Calu3 (cell line): ENCODE data around the gene SSBP3. TPM values are rescaled to one million over a fixed set of nuclear protein-coding genes. Genes with fewer than 3 reads are reported as not detected.

ENCODE experiments used
- BruUV-seq: library from RNA; stranded (reverse); fragments of 400-500 nt; replicated peaks from 2 replicates; lab custom pipeline; 2021; lab: Mats Ljungman, UMichigan
- CTCF ChIA-PET: fragments of 300-600 bp; sonication (Branson Sonifier 250); formaldehyde crosslinking; loops from one replicate; lab custom pipeline; 2022; ENCODE audit warnings: antibody characterized with exemption; lab: Charles Lee
- DNase-seq: peaks from one replicate; pipeline ENCODE4 v3.0.0; 2022
- H3K27ac Mint-ChIP-seq: one replicate; pipeline ENCODE4 v1.8.0; 2022; ENCODE audit warnings: mixed read lengths; ENCODE audit not compliant: unreplicated experiment
- H3K27me3 Mint-ChIP-seq: one replicate; pipeline ENCODE4 v1.8.0; 2022; ENCODE audit warnings: mixed read lengths; ENCODE audit not compliant: unreplicated experiment
- H3K36me3 Mint-ChIP-seq: one replicate; pipeline ENCODE4 v1.8.0; 2022; ENCODE audit warnings: mild to moderate bottlenecking, moderate library complexity, mixed read lengths; ENCODE audit not compliant: insufficient read depth, unreplicated experiment
- H3K4me1 Mint-ChIP-seq: one replicate; pipeline ENCODE4 v1.8.0; 2022; ENCODE audit warnings: mild to moderate bottlenecking, low read depth, mixed read lengths; ENCODE audit not compliant: unreplicated experiment
- H3K4me3 Mint-ChIP-seq: one replicate; pipeline ENCODE4 v1.8.0; 2022; ENCODE audit warnings: mild to moderate bottlenecking, low read depth, moderate library complexity, mixed read lengths; ENCODE audit not compliant: unreplicated experiment
- H3K9me3 Mint-ChIP-seq: one replicate; pipeline ENCODE4 v1.8.0; 2022; ENCODE audit warnings: low read depth, mixed read lengths; ENCODE audit not compliant: unreplicated experiment
- intact Hi-C: fragments of 100-400 bp; cut with micrococcal nuclease; formaldehyde crosslinking; loops from one replicate; pipeline ENCODE4 v1.10.0; 2022; ENCODE audit not compliant: unreplicated experiment
- total RNA-seq: library from RNA; stranded (reverse); gene quantifications from 2 replicates; pipeline ENCODE4 v1.2.3, GENCODE V29; 2022
- TF ChIP-seq, protein P1 (sequence below): fragments of 200-600 bp; IDR thresholded peaks from one replicate; pipeline ENCODE4 v1.8.0; 2022; ENCODE audit warnings: antibody characterized with exemption; ENCODE audit not compliant: unreplicated experiment

The SSBP3 gene
- total RNA-seq, 1 experiment from 2014 or later = 16.6 TPM

DNA sequence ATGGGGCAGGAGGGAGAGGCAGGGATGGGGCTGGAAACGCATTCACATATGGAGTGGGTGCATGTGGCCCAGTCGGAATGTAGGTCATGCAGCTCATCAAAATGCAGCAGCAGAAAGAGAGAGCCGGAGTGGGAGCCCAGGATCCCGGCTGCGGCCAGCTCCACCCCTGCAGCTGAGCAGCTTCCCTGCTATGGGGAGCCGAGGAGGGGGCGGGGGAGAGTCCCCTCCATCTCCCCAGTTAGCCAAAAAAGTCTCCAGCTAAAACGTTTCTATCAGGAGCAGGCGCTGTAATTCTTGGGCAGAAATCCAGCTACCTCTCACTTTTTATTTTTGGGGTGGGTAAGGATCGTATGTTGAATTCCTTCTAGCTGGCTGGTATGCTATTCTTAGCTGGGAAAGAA, 166.6 kb downstream of the SSBP3 start:
- BruUV-seq = no TSS peak
- CTCF ChIA-PET = no interaction called here
- Mint-ChIP-seq H3K27ac (no peak overlapping the region), H3K4me1 (no peaks in the 10 kb centered on the region), H3K27me3 (no peaks in the 10 kb centered on the region), H3K36me3 (no peaks in the 10 kb centered on the region), H3K4me3 (no peak overlapping the region), H3K9me3 (no peaks in the 10 kb centered on the region)
- TF ChIP-seq, protein P1, sequence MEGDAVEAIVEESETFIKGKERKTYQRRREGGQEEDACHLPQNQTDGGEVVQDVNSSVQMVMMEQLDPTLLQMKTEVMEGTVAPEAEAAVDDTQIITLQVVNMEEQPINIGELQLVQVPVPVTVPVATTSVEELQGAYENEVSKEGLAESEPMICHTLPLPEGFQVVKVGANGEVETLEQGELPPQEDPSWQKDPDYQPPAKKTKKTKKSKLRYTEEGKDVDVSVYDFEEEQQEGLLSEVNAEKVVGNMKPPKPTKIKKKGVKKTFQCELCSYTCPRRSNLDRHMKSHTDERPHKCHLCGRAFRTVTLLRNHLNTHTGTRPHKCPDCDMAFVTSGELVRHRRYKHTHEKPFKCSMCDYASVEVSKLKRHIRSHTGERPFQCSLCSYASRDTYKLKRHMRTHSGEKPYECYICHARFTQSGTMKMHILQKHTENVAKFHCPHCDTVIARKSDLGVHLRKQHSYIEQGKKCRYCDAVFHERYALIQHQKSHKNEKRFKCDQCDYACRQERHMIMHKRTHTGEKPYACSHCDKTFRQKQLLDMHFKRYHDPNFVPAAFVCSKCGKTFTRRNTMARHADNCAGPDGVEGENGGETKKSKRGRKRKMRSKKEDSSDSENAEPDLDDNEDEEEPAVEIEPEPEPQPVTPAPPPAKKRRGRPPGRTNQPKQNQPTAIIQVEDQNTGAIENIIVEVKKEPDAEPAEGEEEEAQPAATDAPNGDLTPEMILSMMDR = no peak
- no peak for DNase-seq
- intact Hi-C loops = no loop called here

DNA sequence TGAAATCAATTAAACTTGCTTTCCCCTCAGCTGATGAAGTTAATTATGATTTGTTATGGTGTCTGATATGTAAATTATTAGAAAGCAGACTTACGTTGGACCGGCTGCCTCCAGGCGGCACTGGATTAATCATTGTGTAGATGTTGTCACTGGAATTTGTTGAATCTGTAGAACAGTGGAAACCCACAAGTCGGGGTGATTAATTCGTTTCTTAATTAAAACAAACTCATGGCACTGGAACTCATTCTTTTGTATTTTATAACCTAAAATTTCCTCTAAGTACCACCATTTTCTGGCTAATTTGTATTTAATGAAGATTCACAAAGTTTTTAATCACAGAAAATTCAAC, 167.2 kb downstream of the SSBP3 start:
- CTCF ChIA-PET = no interaction called here

DNA sequence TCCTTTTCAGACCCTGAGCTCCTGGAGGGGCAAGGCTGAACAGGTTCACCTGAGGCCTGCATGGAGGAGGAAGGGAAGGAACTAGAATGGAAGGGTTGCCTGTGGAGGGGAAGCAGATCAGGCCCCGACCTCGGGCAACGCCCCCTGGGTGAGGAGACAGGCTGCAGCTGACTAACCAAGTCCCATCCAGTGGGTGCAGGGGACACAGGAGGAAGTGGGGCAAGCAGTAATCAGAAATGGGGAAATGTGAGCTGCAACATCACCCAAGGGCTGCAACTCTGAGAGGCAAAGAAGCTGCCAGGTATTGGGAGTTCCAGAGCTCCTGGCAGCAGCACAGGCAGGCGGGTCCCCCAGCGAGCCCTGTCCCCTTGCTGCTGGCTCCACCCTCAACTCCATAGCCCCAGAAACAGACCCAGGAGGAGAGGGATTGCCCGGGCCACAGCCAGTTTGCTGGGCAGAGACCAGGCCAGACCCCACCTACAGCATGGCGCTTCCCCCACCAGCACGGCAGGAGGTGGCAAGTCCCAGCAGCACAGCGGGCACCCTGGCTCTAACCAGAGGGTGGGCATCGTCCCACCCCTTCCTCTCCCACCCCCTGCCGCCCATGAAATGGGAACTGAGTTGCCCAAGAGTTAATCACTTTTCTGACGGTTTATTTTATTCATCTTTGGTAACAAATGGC, 167.7 kb downstream of the SSBP3 start:
- CTCF ChIA-PET = interaction anchor here (0.6 kb wide), 1 partner anchor 478 kb away, joined by 3 read pairs; no protein-coding TSS in a partner anchor
- no peaks in the 10 kb centered on the region for H3K4me1 Mint-ChIP-seq
- BruUV-seq = no TSS peak

More for the DNA sequence above, 167.2 kb downstream of the SSBP3 start:
- no peak for DNase-seq
- Mint-ChIP-seq H3K4me1 (no peaks in the 10 kb centered on the region), H3K27me3 (no peaks in the 10 kb centered on the region), H3K27ac (no peak overlapping the region), H3K4me3 (no peak overlapping the region), H3K9me3 (no peaks in the 10 kb centered on the region), H3K36me3 (no peaks in the 10 kb centered on the region)
- TF ChIP-seq, protein P1 = no peak
- intact Hi-C loops = no loop called here
- no TSS peak for BruUV-seq

DNA sequence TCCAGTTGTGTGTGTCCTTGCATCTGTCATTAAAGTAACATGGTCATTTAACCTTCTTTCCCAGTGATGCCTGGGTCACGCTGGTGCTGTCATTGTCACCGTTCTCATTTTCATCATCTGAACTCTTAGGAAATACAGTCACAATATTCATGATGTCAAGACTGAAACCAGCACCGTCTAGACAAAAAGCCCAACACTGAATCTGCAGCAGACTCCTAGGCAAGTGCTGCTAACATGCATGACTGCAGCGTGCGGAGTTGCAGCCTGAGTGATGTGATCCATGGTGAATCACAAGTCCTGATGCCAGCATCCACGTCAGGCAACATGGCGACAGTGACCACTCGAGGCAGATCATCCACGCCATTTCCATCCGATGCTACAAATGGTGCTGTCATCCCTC, 168.6 kb downstream of the SSBP3 start:
- Mint-ChIP-seq H3K4me1 (no peaks in the 10 kb centered on the region), H3K4me3 (no peak overlapping the region), H3K36me3 (no peaks in the 10 kb centered on the region), H3K27ac (no peak overlapping the region), H3K27me3 (no peaks in the 10 kb centered on the region), H3K9me3 (no peaks in the 10 kb centered on the region)
- intact Hi-C loops = no loop called here
- CTCF ChIA-PET = no interaction called here
- no peak for DNase-seq
- TF ChIP-seq, protein P1 = no peak
- no TSS peak for BruUV-seq

More for the DNA sequence above, 167.7 kb downstream of the SSBP3 start:
- H3K4me3 Mint-ChIP-seq = no peak overlapping the region
- TF ChIP-seq, protein P1 = no peak
- no peak overlapping the region for H3K27ac Mint-ChIP-seq
- no peaks in the 10 kb centered on the region for H3K36me3 Mint-ChIP-seq
- DNase-seq = no peak
- H3K27me3 Mint-ChIP-seq = no peaks in the 10 kb centered on the region
- intact Hi-C loops = no loop called here
- no peaks in the 10 kb centered on the region for H3K9me3 Mint-ChIP-seq
